SKM-1 (cell line): ENCODE measurements around the gene BMP8B.
"Not testable (repeated sequence)": the region's sequence is repeated elsewhere in the genome, so short reads cannot be mapped to it uniquely, and the experiment has no call there.

Source experiments
- DNase-seq: peaks from one replicate; lab custom pipeline; 2025; ENCODE audit not compliant: unreplicated experiment; lab: John Stamatoyannopoulos, UW

The BMP8B gene, protein sequence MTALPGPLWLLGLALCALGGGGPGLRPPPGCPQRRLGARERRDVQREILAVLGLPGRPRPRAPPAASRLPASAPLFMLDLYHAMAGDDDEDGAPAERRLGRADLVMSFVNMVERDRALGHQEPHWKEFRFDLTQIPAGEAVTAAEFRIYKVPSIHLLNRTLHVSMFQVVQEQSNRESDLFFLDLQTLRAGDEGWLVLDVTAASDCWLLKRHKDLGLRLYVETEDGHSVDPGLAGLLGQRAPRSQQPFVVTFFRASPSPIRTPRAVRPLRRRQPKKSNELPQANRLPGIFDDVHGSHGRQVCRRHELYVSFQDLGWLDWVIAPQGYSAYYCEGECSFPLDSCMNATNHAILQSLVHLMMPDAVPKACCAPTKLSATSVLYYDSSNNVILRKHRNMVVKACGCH

DNA sequence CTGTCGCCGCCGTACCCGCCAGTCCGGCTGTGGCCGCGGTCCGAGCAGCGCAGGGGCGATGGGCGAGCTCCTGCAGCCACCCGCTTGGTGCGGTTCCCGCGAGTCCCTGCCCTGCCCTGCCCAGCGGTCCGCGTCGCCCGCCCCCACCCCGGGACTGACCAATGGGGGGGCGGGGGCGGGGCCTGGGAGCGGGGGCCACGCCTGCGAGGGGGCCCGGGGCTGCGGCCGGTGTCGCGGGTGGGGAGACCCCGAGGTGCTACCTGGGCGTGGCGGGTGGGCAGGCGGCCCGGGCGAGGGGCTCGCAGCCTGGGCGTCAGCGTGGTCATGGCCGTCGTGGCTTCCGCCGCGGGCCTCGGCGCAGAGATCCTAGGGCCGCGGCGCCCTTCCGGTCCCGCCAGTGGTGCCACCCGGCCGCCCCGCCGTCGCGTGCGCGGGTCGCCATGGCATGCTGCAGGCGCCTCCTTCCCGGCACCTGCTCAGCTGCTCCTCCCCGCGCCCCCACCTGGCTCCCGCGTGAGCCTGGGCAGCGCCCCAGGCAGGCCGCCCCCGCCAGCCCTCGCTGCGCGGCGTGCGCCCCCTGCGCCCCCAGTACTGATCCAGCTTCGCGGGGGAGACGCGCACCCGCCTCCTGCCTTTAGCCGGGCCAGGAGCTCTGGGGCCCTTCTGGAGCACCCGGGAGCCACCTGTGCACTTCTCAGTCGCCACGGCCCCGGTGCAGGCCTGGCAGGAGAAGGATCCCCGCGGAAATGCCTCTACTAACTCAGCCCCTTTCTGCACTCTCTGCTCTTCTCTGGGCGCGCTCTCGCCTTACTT is at the start of gene BMP8B:
Gene BMP8B, minus strand, starts transcription at position 108 of the 813 bp plus-strand sequence. CDS start 380 bp downstream, outside the sequence.
- peak; percentile 29 for DNase-seq

DNA sequence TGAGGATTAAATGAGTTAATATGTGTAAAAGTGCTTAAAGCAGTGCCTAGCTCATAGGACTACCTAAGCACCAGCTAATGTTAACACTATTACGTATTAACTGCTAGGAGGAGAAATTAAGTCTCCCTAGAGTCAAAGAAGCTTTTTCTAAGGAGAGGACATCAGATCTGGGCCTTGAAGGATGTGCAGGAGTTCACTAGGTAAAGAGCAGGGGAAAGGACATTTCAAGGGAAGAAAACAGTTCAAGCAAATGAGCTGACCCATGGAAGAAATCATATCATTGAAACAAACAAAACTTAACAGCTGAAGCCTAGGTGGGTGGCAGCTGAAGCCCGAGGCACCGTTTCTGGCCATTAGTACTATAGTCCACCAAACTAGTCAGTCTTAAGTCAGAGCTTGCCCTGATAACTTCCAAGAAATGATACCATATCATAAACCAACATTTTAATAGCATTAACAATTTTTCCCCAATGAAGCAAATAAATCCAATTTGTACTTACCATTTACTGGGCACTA is 48.0 kb upstream of the BMP8B start:
- DNase-seq, result no peak

DNA sequence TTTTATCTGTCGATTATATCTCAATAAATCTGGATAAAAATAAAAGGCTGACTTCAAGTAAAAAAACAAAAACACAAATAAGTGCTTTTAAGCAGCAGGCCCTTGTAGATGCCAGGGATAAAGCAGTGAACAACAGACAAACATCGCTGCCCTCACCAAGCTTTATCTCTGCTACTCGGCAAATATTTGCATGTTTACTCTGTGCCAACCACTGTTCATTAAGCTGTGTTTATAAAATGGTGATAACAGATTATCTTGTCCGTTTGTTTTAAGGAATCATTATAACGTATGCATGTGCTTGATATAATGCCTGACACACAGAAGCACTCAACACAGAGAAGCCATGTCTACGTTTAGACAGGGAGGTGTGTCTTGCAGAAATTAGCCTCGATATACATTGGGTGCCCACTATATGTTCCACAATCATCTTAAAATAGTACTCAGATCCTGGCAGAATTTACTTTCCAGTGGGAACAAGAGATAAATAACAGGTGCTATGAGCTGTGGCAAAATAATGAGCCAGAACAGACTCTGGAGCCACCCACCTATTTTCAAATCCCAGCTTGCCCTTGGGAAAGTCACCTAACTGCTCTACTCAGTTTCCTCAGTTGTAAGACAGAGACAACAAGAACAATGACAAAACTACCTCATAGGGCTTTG is 47.4 kb upstream of the BMP8B start:
- DNase-seq, result no peak

DNA sequence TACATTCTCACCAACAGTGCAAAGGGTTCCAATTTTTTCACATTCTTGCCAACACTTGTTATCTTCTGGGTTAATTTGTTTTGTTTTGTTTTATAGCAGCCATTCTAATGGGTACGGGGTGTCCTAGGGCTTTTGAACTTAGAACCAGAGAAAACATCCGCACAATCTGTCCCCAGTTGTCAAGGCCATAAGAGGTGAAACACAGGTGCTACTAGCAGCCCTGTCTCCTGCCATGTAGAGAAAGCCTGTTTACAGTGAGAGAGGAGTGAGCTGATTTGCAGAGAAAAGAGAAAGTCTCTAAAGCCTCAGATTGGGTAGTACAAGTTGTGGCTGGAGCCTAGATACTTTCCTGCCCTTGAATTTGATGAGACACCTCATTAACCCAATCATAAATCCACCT is 46.4 kb upstream of the BMP8B start:
- DNase-seq, result no peak

DNA sequence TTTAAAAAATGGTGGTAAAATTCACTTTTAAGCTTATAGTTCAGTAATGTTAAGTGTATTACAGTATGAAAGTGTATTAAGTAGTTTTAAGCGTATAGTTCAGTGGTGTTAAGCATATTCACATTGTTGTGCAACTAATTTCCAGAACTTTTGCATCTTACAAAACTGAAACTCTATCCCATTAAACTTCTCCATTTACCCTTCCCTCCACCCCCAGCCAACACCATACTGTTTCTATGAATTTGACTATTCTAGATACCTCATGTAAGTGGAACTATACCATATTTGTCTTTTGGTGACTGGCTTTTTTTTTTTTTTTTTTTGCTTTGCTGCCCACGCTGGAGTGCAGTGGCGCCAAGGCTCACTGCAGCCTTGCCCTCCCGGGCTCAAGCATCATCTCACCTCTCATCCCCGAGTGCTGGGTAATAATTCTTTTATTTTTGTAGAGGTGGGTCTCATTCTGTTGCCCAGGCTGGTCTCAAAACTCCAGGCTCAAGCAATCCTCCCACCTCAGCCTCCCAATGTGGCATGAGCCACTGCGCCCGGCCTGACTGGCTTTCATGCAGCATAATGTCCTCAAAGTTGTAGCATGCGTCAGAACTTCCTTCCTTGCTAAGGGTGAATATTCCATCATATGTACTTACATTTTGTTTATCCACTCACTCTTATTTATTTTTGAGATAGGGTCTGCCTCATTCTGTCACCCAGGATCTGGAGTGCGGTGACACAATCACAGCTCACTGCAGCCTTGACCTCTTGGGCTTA is 45.1 kb upstream of the BMP8B start:
- DNase-seq, result no peak

DNA sequence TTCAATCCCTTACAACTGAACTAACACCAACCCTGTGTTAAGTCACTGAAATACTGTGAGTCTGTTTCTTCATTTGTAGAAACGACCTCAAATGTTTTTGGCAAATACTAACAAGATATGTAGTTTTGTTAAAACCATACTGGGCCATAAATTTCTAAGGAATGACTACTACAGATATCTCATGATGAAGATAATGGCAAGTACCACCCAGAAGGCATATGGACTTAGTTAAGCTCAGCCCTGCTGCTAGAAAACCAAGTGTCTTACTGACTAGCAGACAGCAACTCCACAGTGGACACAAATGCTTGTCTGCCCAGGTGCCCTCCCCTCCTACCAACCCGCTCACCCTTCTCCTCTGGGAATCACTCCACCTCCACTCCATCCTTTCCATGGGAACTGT is 44.5 kb upstream of the BMP8B start:
- DNase-seq, result no peak

DNA sequence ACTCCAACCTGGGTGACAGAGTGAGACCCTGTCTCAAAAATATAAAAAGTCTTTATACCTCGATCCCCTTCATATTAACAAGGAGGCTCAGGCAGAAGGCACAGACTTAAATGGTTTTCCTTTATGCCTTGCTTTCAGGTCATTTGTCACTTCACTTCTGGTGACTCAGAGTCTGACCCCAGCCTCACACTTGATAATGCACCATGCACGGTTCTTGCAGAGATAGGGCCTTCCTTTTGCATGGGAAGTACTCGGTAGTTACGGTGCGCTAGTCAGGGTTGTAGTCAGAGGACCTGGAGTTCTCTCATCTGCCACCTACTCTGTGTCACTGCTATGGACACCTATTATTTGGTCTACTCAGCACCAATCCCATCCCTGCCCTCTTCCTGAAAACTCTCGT is 43.6 kb upstream of the BMP8B start:
- no peak for DNase-seq

DNA sequence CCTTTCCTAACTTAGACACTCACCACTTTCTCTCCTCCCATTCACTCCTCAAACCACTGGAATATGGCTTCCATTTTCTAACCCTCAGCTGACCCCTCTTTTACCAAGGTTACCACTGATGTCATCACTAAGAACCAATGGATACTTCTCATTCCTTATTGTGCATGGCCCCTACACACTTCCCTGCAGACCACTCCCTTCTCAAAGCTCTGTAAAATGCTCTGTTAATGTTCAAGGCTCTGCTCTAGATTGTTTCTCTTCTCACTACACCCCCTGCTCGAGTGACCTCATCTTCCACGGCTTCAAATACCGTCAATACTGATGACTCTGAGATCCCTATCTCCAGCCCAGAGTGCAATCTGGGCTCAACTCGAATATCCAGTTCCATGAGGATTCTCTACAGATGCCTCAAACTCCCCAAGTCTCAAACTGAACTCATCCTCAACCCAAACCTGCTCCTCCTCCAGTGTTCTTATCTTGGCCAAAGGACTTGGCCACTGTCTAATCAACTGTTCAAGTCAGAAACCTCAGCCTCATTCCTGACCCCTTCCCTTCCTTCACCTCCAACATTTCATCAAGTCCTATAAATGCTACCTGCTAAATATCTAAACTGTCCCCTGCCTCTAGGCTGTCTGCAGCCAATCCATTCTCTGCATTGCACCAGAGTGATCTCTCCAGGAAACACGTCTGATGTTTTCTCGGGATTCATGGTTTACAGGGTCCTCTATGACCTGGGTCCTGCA is 41.3 kb upstream of the BMP8B start:
- no peak for DNase-seq

DNA sequence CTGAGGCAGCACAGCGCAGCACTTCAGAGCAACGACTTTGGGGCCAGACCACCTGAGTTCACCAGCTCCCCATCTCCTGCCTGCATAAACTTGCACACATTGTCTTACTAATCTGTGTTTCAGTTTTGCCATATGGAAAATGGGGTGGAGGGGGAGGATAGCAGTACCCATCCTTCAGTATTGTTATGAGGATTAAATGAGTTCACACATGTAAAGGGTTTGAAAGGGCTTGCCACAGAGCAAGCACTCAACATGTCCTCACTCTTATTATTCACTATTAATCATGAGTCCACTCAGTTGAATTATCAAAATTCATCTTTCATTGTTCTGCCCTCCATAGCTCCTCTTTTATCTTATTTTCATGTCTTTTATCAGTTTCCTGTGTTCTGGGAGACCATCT is 40.1 kb upstream of the BMP8B start:
- no peak for DNase-seq

DNA sequence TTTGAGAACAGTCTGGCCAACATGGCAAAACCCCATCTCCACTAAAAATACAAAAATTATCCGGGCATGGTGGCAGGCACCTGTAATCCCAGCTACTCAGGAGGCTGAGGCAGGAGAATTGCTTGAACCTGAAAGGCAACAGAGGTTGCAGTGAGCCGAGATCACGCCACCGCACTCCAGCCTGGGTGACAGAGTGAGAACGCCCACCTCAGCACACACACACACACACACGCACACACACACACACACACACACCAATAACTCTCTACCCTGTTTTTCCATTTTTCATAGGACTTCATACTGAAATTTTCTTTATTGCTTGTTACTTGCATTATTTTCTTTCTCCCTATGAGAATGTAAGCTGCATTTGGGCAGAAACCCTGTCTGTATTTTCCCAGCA is 39.6 kb upstream of the BMP8B start:
- not testable (repeated sequence) for DNase-seq

DNA sequence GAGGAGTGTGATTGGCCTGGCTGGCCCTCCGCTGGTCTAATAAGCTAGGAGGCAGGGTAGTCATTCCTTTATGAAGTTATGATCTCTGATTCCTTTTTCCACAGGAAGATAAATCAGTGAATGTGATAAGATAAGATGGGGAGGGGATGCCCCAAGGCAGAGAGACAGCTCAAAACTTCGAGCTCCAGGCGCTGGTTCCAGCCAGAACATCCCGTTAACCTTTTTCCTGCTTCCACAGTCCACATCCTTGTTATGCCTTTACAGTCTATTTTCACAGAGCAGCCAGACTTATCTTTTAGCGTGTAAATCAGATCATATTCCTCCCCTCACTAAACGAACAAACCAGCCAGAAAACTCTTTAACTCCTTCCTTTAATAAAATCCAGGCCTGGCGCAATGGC is 38.5 kb upstream of the BMP8B start:
- no peak for DNase-seq

DNA sequence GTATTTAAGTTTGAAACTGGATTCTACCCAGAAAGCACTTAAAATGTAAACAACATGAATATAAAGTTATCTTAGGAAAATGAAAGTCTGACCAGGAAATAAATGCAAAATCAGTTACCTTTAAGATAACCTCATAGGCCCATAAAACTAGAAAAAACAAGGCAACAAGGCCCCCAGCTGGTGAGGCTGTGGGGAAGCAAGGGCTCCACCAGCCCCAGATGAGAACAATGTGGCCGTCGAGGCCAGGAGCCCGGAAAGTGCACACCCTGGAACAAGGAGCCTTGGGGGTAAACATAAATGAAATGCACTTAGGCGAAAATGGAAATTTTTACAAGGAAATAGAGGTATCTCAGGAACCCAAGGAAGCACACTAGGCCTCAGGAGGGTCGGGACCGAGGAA is 37.9 kb upstream of the BMP8B start:
- DNase-seq, result no peak

DNA sequence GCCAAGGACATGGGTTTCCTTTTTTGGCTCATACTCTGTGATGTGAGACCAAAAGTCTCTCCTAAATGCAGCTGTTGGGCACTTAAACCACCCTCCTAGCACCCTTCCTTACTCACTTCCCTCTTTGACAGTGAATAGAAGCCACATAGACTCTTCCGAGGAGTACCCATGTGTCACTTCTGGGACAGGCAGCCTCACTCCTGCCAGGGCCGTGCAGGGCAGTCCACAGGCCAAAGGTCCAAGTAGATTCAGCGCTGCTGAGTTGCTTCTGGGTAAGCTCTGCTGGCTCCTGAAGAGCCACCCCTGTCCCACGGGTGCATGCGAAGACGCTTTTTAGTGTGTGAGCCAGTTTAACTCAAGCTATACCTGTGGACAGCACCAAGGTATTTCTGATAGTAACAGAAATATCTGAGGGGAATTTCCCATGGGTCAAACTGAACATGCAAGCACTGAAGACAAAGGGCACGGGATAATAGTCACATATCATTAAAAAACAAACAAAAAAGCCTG is 36.8 kb upstream of the BMP8B start:
- DNase-seq, result no peak

DNA sequence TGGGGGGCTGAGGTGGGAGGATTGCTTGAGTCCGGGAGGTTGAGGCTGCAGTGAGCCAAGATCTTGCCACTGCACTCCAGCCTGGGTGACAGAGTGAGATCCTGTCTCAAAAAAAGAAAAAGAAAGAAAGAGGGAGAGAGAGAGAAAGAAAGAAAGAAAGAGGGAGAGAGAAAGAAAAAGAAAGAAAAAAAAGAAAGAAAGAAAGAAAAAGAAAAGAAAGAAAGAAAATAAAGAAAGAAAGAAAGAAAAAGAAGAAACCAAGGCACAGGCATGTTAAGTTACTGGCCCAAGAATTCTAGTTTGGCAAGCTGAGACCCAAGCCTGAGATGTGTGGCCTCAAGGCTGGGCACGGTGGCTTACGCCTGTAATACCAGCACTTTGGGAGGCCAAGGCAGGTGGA is 34.8 kb upstream of the BMP8B start:
- DNase-seq, result not testable (repeated sequence)

DNA sequence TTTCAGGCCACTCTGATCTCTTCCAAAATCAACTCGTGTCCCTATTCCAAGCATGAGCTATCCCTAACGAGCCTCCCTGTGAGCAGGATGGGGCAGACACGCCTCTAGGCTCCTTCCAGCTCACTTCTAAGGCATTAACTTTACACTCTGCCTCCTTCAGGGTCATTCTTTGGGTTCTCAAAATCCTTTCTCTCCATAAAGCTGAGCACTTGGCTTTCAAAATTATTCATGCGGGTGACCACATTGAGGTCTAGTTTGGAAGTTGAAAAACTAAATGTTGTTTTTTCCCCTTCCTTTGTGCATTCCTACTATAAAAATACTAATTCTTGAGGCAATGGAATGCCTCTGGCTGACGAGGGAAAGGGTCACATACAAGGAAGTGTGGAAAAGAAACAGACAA is 33.5 kb upstream of the BMP8B start:
- DNase-seq, result no peak

DNA sequence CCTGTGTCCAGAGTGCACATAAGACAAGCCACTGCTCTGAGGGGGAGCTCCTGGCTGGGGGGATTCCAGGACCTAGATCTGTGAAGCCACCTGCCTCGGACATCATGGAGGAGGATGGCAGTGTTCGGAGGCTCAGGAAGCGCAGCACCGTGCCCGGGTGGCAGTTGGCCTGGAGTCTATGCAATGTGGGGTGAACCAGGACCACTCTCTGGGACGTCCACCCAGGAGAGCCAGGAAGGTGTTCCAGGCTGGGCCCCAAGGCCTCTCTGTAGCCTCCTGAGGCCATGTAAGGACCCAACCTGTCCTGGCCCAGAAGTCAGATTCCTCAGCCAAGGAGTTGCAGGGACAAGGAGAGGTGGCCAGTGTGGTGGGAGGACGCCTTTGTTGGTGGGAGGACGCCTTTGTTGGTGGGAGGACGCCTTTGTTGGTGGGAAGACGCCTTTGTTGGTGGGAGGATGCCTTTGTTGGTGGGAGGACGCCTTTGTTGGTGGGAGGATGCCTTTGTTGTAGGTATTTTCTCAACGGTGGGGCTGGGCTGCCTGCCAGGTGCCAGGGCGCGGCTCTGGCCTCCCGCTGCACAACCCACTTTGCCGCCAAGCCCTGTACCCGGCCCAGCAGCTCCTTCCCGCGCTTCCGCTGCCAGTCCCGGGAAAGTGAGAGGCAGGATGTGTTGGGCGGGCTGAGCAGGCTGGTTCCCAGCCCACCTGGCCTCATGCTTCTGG is 30.6 kb upstream of the BMP8B start:
- no peak for DNase-seq

DNA sequence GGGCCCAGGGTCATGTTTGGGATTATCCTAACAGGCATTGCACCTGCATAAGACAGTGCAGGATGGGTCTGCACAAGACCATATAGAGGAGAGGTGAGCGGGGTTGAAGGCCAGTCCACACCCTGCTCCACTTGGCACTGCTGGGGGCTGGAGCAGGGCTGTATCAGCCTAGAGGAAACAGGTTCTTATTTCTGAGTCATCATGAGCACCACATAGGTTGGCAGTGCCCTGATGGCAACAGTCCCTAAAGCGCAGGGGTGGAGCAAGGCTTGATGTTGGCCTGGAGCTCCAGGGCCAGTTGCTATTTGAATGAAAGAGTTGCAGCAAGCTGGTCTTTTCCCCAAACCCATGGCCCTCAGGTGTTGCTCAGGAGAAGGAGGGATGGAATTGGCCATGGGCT is 29.8 kb upstream of the BMP8B start:
- no peak for DNase-seq

DNA sequence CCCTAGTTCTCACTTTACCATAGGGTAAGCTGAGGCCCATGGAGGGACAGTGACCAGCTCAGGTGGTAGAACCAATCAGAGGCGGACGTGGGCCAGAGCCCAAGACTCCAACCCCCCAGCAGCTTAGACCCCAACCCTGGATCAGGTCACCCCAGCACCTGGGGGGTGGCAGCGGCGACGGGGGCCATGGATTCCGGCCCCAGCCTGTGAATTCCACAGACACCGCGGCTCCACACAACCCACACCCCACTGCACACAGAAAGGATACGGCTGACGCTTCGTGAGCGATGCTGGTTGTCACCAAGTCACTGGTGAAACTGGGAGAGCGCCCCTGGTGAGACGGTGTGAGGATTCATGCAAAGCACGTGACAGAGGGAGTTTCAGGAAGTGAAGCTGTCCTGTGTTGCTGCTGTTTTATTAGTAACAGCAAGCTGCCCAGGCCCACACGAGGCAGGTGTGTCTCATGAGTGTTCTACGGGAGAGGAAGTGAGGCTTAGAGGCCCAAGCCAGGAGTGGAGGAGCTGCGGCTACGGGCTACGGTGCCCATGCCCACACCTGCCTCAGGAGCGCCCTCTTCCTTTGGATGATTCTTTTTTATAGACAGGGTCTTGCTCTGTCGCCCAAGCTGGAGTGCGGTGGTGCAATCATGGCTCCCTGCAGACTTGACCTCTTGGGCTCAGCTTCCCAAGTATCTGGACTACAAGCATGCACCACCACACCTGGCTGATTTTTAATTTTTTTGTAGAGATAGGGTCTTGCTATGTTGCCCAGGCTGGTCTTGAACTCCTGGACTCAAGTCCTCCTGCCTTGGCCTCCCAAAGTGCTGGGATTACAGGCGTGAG is 28.6 kb upstream of the BMP8B start:
- DNase-seq, result peak; percentile 49
